ENCODE results near the gene HMGCL.
A peak's percentile ranks its signal among the peaks of the same experiment; 100 is the strongest.
"Not testable (repeated sequence)": the region's sequence is repeated elsewhere in the genome, so short reads cannot be mapped to it uniquely, and the experiment has no call there.

The HMGCL gene

GRCh38 chr1:23825076-23825761 lies at the start of gene HMGCL:
TSS of gene HMGCL (minus strand) at chr1:23825429. CDS start at chr1:23825415, 14 bp downstream.
- no peak for FAIRE-seq

GRCh38 chr1:23872421-23872820 lies 47.2 kb upstream of the HMGCL start:
- no peak for FAIRE-seq

GRCh38 chr1:23869051-23869450 lies 43.8 kb upstream of the HMGCL start:
- FAIRE-seq = no peak

GRCh38 chr1:23868557-23869016 lies 43.4 kb upstream of the HMGCL start:
- no peak for FAIRE-seq

- FAIRE-seq = peak; percentile 74
Observed at GRCh38 chr1:23867895-23868556, 42.8 kb upstream of the HMGCL start, which contains the start of gene FUCA1. TSS of gene FUCA1 (minus strand) at chr1:23868290. CDS start at chr1:23868286, 4 bp downstream.

GRCh38 chr1:23867542-23867894 lies 42.3 kb upstream of the HMGCL start:
- no peak for FAIRE-seq

- no peak for FAIRE-seq
Observed at GRCh38 chr1:23865543-23865930, 40.3 kb upstream of the HMGCL start.

GRCh38 chr1:23864801-23865542 lies 39.7 kb upstream of the HMGCL start:
- FAIRE-seq = no peak

GRCh38 chr1:23862640-23863039 lies 37.4 kb upstream of the HMGCL start:
- no peak for FAIRE-seq

GRCh38 chr1:23854568-23854967 lies 29.3 kb upstream of the HMGCL start:
- FAIRE-seq = no peak

- not testable (repeated sequence) for FAIRE-seq
Observed at GRCh38 chr1:23853124-23853523, 27.9 kb upstream of the HMGCL start.

GRCh38 chr1:23851406-23851805 lies 26.2 kb upstream of the HMGCL start:
- FAIRE-seq = not testable (repeated sequence)

- FAIRE-seq = no peak
Observed at GRCh38 chr1:23848673-23849616, 23.7 kb upstream of the HMGCL start.

GRCh38 chr1:23847482-23848095 lies 22.4 kb upstream of the HMGCL start:
- FAIRE-seq = not testable (repeated sequence)

GRCh38 chr1:23845163-23845562 lies 19.9 kb upstream of the HMGCL start:
- no peak for FAIRE-seq

- no peak for FAIRE-seq
Observed at GRCh38 chr1:23843644-23844043, 18.4 kb upstream of the HMGCL start.

- no peak for FAIRE-seq
Observed at GRCh38 chr1:23838401-23838866, 13.2 kb upstream of the HMGCL start.

GRCh38 chr1:23837908-23838307 lies 12.7 kb upstream of the HMGCL start:
- no peak for FAIRE-seq

- no peak for FAIRE-seq
Observed at GRCh38 chr1:23836037-23836436, 10.8 kb upstream of the HMGCL start.

- not testable (repeated sequence) for FAIRE-seq
Observed at GRCh38 chr1:23834156-23834555, 8.9 kb upstream of the HMGCL start.

- no peak for FAIRE-seq
Observed at GRCh38 chr1:23827717-23828116, 2.5 kb upstream of the HMGCL start.

GRCh38 chr1:23826590-23826989 lies 1.4 kb upstream of the HMGCL start:
- not testable (repeated sequence) for FAIRE-seq
